SU-DHL-6 (cell line): Measurements from ENCODE around the gene MINDY4B.

Experiments used
- EZH2phosphoT487 ChIP-seq: fragments of 200-600 bp; sonication (generic), shearing (Covaris generic); conservative IDR thresholded peaks from 2 replicates; pipeline ENCODE4 v1.6.1; 2018; ENCODE audit warnings: mild to moderate bottlenecking, antibody characterized with exemption, low read length, moderate library complexity, mixed read lengths
- TF ChIP-seq, protein P1 (sequence below): fragments of 200-600 bp; sonication (generic); IDR thresholded peaks from one replicate; pipeline ENCODE4 v1.5.1; 2017; ENCODE audit warnings: antibody characterized with exemption, mild to moderate bottlenecking, low read length, moderate library complexity; ENCODE audit not compliant: insufficient read depth, poor library complexity, severe bottlenecking

DNA sequence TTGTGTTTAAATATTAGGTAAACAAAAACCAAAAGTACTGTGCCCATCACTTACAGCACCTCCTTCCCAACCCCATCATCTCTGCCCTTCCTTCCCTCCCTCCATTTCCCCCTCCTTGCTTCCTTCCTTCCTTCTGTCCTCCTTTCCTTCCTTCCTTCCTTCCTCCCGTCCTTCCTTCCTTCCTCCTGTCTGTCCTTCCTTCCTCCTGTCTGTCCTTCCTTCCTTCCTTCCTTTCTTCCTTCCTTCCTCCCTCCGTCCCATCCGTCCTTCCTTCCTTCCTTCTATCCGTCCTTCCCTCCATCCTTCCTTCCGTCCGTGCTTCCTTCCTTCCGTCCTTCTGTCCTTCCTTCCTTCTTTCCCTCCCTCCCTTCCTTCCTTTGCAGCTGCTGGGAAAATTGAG lies 74.5 kb downstream of the MINDY4B start:
- TF ChIP-seq, protein P1, sequence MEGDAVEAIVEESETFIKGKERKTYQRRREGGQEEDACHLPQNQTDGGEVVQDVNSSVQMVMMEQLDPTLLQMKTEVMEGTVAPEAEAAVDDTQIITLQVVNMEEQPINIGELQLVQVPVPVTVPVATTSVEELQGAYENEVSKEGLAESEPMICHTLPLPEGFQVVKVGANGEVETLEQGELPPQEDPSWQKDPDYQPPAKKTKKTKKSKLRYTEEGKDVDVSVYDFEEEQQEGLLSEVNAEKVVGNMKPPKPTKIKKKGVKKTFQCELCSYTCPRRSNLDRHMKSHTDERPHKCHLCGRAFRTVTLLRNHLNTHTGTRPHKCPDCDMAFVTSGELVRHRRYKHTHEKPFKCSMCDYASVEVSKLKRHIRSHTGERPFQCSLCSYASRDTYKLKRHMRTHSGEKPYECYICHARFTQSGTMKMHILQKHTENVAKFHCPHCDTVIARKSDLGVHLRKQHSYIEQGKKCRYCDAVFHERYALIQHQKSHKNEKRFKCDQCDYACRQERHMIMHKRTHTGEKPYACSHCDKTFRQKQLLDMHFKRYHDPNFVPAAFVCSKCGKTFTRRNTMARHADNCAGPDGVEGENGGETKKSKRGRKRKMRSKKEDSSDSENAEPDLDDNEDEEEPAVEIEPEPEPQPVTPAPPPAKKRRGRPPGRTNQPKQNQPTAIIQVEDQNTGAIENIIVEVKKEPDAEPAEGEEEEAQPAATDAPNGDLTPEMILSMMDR = no peak
- TF ChIP-seq EZH2phosphoT487 = no peak
